ENCODE results near the gene TPRKB.
"Not testable (repeated sequence)": the region's sequence is repeated elsewhere in the genome, so short reads cannot be mapped to it uniquely, and the experiment has no call there.

The TPRKB gene

DNA sequence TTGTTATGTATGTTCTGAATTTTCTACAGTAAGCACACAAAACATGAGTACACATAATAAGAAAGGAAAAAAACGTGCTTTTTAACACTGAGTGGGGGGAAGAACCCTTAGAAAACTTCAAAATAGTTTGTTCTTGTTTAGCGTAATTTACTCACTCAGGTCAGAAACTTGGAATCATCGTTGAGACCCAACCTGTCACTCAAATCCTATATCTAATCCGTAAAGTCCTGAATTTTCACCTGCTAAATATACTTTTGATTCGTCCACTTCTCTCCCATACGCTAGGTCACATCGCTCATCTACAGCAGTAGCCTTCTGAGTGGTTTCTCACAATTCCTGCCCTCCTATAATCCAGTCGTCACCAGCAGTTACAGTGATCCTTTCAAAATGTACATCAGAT, 767 bp downstream of the TPRKB start:
- DNase-seq: no peak

DNA sequence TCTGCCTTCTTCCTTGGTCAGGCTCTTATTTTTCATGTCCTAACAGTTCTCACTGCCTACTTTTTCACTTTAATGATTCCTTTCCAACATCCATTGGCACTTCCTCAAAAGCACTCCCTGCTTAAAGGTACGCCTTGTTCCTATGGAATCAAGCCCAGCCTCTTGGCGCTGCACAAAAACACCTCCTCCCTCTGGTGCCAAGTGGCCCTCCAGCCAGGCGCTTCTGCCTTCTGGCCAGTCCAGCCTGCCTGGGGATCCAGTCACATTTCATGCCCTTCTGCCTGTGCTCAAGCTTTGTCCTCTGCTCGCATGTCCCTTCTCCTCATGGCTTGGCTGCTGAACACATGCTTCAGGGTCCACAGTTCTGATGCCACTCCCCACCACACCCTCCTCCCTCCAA, 6.3 kb downstream of the TPRKB start:
- DNase-seq: no peak

DNA sequence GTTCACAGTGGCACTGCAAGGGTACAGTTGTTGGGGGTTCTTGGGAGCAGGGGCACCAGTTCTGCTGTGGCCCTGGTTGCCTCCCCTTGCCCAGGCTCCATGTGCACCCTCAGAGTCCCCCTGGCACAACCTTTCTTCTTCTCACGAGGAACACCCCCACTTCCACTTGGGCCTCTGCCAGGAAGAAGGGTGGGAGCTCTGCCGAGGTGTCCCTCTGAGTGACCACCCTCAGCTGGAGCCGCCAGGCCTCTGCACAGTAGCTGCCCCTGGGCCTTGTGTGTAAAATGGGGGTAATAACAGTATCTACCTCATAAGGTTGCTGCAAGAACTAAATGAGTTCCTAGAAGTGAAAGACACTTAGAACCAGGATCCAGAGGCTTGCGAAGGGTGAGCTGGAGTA, 8.4 kb downstream of the TPRKB start:
- no peak for DNase-seq

DNA sequence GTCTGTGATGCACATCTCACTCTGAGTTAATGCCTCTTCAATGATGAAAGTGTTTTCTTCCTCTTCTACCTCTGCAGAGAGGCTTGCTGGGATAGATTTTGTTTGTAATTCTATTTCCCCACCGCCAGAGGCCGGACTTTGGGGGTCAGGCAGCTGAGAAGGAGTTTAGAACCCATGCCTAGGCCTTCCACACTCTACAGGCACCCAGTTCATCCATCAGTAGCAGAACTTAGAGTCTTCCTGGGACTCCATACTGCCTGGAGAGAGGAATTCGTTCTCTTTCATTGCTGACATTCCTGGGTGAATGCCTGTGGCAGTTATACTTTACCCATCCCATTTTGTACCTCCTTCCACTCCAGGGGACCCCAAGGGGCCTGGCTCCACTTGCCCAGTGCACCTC, 9.1 kb downstream of the TPRKB start:
- no peak for DNase-seq

DNA sequence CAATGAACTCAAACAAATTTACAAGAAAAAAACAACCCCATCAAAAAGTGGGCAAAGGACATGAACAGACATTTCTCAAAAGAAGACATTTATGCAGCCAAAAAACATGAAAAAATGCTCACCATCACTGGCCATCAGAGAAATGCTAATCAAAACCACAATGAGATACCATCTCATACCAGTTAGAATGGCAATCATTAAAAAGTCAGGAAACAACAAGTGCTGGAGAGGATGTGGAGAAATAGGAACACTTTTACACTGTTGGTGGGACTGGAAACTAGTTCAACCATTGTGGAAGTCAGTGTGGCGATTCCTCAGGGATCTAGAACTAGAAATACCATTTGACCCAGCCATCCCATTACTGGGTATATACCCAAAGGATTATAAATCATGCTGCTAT, 10.5 kb downstream of the TPRKB start:
- not testable (repeated sequence) for DNase-seq

DNA sequence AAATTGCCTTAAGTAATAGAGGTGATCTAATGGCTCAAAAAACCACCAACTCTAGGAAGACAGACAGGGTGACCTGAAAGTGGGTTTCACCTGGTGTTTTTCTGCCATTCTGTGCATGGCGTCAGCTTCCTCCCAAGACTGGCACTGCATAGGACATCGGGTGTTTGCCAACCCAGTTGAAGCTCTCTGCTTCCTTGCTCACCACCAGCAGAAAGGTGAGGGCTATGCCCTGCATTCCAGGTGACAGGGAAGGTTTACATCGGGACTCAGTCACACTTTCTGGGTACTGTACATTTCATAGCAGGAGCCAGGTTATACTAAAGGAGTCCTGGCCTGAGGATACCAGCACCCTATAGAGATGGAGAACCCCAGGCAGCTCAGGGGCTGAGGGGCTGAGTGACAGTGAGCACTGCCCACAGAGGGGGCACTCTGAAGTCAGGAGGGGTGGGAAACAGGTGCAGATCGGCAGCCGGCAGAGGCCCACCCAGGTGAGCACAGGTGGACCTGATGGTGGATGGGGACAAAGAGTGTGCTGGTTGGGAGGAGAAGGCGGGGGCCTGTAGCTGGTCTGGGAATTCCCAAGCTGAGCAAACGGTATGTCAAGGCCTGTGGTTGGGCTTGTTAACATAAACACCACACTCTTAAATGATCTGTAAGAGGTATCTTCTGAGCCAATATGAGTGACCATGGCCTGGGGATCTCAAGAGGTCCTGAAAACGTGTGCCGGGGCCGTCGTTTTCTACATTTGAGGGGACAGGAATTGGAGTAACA, 18.1 kb downstream of the TPRKB start:
- DNase-seq: no peak

DNA sequence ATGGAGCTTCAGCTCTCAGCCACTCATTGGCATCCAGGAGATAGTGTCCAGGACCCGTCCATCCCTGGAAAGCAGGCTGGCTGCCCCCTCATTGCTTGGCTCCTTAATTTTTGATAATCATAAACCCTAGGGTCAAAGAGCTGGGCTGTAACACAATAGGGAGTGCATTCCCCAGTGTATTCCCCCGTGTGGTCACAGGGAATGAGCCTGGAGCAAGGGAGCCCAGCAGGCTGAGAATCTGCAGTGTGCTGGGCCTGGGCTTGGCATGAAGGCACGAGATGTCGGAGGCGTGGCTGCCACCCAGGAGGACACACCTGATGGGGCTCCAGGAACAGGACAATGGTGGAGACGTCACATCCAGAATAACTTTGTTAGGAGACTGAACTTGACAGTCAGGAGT, 18.7 kb downstream of the TPRKB start:
- no peak for DNase-seq

GRCh38 chr2:73717695-73718094, 19.4 kb downstream of the TPRKB start:
- DNase-seq: not testable (repeated sequence)

DNA sequence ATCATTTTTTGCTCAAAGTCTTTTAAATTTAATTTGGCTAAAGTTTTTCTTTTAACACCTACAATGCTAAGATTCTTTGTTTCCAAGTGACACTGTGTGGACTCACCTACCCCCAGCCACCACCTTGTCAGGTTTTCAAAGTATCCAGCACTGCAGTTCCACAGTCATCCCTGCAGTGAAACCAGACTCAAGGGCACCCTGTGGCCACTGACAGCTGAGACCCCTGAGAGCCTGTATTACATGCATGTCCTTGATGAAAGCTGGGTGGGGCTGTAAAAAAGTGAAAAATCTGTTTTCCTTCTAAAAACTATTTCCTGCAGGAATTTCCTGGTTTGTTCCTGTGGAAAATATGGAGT, 19.9 kb downstream of the TPRKB start:
- DNase-seq: no peak

DNA sequence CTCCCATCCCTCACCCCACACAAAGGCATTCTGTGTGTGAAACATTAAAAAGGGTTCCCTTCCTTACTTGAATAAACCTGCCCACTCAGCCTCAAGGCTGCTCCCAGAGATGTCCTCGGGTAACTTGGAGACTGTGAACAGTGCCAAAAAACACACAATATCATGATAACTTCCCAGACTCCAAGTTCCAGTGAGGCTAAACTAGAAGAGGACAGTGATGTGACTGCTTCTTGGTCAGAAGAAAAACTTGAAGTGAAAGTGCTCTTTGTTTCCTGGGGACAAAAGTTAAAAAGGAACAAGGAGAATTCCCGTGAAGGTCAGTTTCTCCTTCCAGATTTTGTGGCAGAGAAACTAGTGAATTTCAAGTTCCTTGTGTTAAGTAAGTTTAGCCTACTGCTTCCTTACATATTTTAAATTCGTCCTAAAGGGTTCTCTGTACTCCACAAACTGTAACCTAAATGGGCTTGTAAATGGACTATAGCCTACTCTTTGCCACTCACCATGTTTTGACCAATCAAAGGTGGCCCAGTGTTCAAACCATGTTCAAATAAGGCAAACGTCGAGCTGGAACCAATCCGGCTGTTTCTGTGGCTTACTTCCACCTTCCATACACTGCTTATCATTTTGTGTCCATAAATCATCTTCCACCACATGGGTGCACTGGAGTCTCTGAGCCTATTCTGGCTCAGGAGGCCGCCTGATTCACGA, 20.4 kb downstream of the TPRKB start:
- DNase-seq: no peak

- DNase-seq: no peak
These were observed 23.1 kb downstream of the TPRKB start for GRCh38 chr2:73714091-73714490.

GRCh38 chr2:73708527-73708926, 28.6 kb downstream of the TPRKB start:
- no peak for DNase-seq

DNA sequence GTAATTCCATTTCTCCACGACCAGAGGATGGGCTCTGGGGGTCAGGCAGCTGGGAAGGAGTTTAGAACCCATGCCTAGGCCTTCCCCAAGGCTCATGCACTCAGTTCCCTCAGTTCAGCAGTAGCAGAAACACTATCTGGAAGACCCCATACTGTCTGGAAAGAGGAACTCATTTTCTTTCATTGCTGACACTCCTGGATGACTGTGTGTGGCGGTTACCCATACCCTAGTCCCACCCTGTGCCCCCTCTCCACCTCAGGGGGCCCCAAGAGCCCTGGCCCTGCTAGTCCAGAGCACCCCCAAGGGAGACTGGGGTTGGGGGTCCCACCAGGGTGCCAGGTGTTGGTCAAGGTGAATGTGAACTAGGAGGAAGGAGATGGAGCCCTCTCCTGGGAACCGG, 29.5 kb downstream of the TPRKB start:
- DNase-seq: no peak

- no peak for DNase-seq
These were observed 30.1 kb downstream of the TPRKB start for GRCh38 chr2:73707058-73707457.

GRCh38 chr2:73705091-73705490, 32.1 kb downstream of the TPRKB start:
- no peak for DNase-seq

DNA sequence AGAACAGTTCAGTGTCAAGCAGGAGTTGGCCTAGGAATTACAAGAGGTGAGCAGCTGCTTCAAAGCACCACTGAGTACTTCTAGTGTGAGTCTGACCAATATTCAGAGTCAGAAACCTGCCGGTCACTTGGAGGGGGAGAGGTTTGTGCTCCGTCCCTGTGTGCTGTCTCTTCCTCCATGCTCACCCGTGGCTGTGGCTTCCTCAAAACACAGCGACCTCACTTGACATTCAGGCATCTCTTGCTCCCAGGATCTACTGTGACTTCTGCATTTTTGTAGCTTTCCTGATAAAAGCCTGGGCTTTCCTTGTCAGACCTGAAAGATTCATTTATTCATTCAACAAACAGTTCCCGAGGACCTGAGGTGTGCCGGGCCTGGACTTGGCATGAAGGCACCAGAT, 32.9 kb downstream of the TPRKB start:
- no peak for DNase-seq

DNA sequence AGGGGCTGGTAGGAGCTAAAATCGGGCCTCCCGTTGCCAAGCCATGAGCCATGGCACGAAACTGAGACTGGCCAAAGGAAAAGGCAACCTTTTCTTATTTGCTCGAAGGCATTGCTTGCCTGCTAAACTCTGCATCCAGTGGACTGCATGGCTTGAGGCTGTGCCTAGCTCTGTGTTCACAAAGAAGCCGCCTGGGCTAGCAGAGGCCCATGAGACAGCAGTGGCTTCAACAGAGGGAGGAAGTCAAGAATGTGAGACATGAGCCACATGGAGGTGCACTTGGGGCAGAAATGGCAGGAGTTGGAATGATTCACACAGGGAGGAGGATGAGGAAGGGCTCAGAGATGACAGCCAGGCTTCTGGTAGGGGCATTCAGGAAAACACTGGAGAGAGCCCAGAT, 33.5 kb downstream of the TPRKB start:
- no peak for DNase-seq

- not testable (repeated sequence) for DNase-seq
These were observed 34.2 kb downstream of the TPRKB start for GRCh38 chr2:73702852-73703493.

GRCh38 chr2:73701968-73702665, 35.0 kb downstream of the TPRKB start:
- no peak for DNase-seq

DNA sequence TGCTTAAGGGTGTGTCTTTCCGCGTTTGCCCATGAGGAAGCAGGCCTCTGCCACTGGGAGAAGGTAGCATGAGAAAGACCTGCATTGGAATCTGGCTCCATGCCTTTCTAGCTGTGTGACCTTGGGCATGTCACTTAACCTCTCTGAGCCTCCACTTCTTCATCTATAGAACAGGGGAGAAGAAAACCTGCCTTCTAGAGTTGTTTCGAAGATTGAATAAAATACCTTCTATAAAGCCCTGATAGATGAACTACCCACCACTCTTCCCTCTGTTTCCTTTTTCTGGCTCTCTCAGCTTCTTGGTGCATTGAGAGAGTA, 35.7 kb downstream of the TPRKB start:
- DNase-seq: not testable (repeated sequence)

GRCh38 chr2:73700661-73701447, 36.3 kb downstream of the TPRKB start:
- no peak for DNase-seq

DNA sequence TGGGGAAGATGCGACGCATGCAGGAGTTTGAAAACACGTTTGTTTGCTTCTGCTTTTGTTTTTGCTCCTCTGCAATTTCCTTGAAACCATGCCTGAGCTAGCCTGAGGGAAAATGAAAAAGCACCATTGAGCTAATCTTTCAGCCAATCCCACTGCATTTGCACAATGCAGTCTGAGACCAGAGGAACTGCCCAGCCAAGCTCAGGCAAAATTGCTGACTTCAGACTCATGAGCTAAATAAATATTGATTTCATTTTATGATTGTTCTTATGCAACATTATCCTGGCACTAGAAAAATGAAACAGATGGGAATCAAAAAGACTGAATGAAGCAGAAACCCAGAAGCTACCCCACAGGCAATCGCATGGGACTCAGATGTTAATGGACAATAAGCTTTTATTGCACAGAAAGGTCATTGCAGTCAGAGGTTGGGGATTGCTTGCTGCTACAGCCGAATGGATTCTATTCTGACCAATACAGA, 37.0 kb downstream of the TPRKB start:
- no peak for DNase-seq

DNA sequence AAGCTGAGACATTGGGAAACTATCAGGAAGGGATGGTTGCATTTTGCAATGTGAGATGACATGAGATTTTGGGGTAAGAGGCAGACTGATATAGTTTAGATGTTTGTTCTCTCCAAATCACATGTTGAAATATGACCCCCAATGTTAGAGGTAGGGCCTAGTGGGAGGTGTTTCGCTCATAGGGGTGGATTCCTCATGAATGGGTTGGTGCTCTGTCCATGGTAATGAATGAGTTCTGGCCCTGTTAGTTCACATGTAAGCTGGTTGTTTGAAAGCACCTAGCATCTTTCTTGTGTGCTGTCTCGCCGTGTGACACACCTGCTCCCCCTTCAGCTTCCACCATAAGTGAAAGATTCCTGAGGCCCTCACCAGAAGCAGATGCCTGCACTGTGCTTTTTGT, 37.7 kb downstream of the TPRKB start:
- DNase-seq: no peak
